GM12874 (cell line): ENCODE measurements around the gene TMEM185A.

ENCODE experiments used
- TF ChIP-seq, protein P1 (sequence below): IDR thresholded peaks from 2 replicates; pipeline ENCODE4 v1.5.1; 2011; ENCODE audit warnings: low read depth, mild to moderate bottlenecking, control low read depth, low read length, moderate library complexity; ENCODE audit not compliant: insufficient read depth

TMEM185A gene

DNA sequence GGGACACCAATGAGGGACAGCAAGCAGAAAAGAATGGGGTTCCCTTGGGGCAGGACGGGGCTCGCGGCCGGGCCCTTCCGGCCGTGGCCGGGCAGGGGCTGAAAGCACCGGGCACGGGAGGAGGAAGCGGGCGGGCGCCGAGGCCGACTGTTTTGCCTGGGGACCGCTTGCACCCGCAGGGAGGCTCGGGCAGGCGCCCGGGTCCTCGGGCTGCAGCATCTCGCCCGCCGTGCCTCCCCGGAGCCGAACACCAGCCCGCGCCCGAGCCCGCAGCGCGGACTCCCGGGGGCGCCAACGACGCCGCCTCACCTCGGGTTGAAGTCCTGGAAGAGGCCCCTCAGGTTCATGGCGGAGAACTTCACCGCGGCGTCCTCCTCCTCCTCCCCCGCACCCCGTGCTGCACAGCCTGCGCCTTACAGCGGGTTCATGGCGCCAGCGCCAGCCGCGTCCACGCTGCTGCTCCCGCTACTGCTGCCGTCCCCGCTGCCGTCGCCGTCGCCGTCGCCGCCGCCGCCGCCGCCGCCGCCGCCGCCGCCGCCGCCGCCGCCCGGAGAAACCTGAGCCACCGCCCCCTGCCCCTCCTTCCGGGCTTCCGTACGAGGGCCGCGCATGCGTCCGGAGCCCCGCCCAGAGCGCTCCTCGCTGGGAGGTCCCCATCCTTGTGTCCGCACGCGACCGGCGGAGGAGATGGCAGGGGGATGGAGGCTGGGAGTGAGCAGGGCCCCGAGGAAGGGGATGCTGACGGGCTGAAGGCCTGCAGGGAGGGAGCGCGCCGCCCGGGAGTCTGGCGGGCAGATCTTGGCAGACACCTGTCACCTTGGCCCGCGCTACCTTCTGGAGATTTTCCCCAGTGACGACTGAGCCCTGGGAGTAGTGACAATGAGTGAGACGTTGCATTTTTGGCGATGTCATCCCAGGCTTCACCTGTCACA, at the start of gene TMEM185A:
TSS of gene TMEM185A (minus strand) at position 559 of the 932 bp plus-strand sequence. CDS start at position 347, 212 bp downstream.
- TF ChIP-seq, protein P1, sequence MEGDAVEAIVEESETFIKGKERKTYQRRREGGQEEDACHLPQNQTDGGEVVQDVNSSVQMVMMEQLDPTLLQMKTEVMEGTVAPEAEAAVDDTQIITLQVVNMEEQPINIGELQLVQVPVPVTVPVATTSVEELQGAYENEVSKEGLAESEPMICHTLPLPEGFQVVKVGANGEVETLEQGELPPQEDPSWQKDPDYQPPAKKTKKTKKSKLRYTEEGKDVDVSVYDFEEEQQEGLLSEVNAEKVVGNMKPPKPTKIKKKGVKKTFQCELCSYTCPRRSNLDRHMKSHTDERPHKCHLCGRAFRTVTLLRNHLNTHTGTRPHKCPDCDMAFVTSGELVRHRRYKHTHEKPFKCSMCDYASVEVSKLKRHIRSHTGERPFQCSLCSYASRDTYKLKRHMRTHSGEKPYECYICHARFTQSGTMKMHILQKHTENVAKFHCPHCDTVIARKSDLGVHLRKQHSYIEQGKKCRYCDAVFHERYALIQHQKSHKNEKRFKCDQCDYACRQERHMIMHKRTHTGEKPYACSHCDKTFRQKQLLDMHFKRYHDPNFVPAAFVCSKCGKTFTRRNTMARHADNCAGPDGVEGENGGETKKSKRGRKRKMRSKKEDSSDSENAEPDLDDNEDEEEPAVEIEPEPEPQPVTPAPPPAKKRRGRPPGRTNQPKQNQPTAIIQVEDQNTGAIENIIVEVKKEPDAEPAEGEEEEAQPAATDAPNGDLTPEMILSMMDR, result no peak

DNA sequence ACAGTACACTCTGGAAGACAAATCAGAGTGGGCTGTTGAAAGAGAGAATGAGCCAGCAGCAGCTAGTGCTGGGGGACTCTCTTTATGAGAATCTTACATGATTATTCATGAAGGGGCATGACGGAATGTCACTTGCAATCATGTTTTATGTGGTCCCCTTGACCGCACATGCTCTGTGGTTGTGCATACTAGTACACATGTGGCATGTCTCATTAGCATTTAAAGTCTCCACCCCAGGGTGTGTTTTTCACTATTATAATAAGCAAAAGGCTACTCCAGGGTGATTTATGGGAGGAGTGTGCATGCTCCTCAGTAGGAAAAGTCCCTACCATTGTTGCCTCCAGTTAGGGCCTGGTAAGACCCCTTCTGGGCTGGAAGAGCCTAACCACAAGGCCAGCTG, 49.6 kb upstream of the TMEM185A start:
- TF ChIP-seq, protein P1, result no peak

DNA sequence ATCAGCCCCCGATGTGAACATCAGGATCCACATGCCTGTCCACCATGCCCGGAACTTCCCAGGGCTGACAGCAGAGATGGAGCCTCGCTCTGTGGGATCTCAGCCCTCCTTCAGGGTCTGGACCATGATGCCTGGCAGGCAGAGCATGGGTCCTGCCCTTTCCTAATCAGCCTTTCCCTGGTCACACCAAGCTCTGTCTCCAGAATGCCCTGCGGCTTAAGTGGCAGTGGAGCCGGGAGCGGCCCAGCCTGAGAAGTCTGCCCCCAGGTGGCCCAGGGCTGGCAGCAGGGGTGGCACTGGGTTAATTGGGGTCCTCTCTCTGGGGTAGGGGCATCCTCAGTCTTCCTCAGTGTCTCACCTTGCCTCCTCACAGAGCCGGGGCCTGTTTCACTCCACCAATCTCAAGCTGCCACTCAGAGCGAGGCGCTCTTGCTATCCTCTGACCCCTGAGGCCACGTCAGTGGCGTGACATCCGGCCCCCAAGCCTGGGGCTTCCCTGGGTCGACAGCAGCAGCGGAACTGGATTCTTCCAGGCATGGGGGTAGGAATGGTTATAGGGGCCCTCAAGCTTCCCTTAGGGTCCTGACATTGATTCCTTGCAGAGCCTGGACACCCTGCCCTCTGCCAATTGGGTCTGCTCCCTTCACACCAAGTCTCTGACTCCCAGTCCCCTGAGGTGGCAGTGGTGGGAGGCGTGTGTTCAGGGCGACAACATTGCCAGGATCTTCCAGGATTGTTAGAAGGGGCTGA, 20.8 kb upstream of the TMEM185A start:
- TF ChIP-seq, protein P1, result no peak

DNA sequence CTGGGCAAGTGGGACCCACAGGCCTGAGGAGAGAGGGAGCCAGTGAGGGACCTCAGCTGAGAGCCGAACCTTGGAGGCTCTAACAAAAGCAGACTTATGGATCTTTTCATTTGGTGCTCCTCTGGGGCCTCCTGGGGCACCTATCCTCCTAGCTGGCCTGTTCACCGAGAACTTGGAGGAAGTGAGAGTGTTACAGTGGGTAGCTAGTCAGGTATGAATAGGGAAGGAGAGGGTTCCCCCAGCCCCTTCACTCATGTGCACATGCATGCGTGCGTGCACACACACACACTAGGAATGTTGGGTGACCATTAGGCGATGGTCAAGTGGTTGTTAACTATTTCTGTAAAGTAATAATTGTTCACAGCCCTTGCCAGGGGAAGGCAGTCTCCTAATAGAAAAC, 18.6 kb upstream of the TMEM185A start:
- TF ChIP-seq, protein P1, result no peak

DNA sequence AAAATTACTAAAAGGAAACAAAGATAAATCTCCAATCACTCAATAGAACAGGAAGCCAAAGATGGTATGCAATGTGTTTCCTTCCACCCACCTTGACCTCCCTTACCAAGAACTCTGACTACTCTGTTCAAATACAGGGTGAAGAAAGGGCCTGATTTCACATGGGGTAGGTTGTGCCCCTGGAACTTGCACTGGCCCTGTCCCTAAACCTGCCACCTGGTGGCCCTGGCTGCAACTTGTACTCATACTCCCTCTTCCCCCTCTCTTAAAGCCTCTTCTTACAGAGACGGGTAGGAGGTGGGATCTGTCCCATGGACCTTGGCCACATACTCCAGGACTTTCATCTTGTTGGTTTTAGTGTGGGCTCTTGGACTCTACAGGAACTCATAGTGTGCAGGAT, 17.3 kb upstream of the TMEM185A start:
- TF ChIP-seq, protein P1, result 0 out of 2 replicates have a peak, but pooled peaks have one; percentile 1

DNA sequence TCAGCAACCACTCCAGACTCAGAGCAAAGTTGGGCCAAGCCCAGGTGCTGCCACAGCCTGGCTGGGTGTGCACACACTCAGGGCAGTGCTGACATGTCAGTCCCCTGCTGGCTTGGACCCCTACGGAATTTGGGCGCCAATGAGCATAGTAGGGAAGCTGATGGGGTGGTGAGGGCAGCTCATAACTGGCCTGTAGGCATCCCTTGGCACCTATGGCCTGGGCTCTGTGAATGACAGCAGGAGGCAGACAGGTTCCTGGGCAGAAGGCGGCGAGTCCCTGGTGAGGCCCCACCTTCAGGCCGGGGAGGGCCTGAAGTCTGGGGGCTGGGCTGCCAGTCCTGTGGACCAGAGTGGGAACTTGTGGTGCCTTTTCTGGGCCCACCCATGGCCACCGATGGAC, 15.9 kb upstream of the TMEM185A start:
- TF ChIP-seq, protein P1, result no peak

DNA sequence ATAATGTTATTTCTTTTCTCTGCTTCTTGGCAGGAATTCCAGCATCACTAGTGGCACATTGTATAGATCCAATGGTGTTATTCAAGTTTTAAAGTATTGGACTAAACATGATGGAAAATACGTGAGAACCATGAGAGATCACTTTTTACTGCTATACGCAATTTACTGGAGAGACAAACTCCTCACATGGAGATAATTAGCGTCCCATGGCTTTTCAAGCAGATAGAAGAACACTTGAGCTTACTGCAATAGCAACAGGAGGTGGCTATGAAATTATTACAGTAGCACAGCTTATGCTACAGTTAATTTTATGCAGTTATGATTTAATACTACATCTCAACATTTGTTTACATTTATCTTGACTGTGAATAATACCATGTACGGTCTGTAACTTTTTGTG, 11.9 kb upstream of the TMEM185A start:
- TF ChIP-seq, protein P1, result no peak
